Activated CD4-positive, alpha-beta T cell treated with anti-CD3 and anti-CD28 coated beads for 36 hours (primary cell): Measurements from ENCODE around the gene BPHL. TPM values are rescaled to one million over a fixed set of nuclear protein-coding genes. Genes with fewer than 3 reads are reported as not detected.
"Not testable (repeated sequence)": the region's sequence is repeated elsewhere in the genome, so short reads cannot be mapped to it uniquely, and the experiment has no call there.

Experiments used
- ATAC-seq: fragments of 200-7000 bp; cut with Tn5 transposase; one replicate; pipeline ENCODE4 v1.10.0; 2021; ENCODE audit warnings: mild to moderate bottlenecking, moderate library complexity
- CTCF ChIA-PET: fragments of 350-600 bp; sonication (Branson Sonifier 250); formaldehyde crosslinking; loops from one replicate; lab custom pipeline; 2021; ENCODE audit warnings: antibody characterized with exemption; lab: Charles Lee
- POLR2A ChIA-PET: fragments of 350-600 bp; sonication (Branson Sonifier 250); formaldehyde crosslinking; loops from one replicate; lab custom pipeline; 2021; ENCODE audit warnings: antibody characterized with exemption, inconsistent platforms; lab: Charles Lee
- DNase-seq: peaks from one replicate; pipeline ENCODE4 v3.0.0-alpha.2; 2020
- H3K27ac Mint-ChIP-seq: one replicate; pipeline ENCODE4 v1.8.0; 2021; ENCODE audit warnings: mixed read lengths
- H3K27me3 Mint-ChIP-seq: one replicate; pipeline ENCODE4 v1.8.0; 2021; ENCODE audit warnings: mixed read lengths
- H3K36me3 Mint-ChIP-seq: one replicate; pipeline ENCODE4 v1.8.0; 2021; ENCODE audit warnings: low read depth, mixed read lengths
- H3K4me1 Mint-ChIP-seq: one replicate; pipeline ENCODE4 v1.8.0; 2021; ENCODE audit warnings: mixed read lengths
- H3K4me3 Mint-ChIP-seq: one replicate; pipeline ENCODE4 v1.8.0; 2021; ENCODE audit warnings: mild to moderate bottlenecking, moderate library complexity, mixed read lengths
- H3K9me3 Mint-ChIP-seq: one replicate; pipeline ENCODE4 v1.8.0; 2021; ENCODE audit warnings: low read depth, mixed read lengths
- intact Hi-C, 2 experiments: fragments of 100-400 bp; cut with DNase I in 1 of 2; cut with micrococcal nuclease in 1 of 2; formaldehyde crosslinking; loops; one replicate each; pipeline versions ENCODE4 v1.14.2 to v1.15.1; 2022 to 2024; cut with DNase I, micrococcal nuclease
- total RNA-seq, 2 experiments: library from RNA; stranded (reverse); gene quantifications; one replicate each; pipeline ENCODE4 v1.2.3, GENCODE V29; 2021

Gene BPHL
- 10 to 100 TPM; 15.8 to 16.7 TPM for total RNA-seq

DNA sequence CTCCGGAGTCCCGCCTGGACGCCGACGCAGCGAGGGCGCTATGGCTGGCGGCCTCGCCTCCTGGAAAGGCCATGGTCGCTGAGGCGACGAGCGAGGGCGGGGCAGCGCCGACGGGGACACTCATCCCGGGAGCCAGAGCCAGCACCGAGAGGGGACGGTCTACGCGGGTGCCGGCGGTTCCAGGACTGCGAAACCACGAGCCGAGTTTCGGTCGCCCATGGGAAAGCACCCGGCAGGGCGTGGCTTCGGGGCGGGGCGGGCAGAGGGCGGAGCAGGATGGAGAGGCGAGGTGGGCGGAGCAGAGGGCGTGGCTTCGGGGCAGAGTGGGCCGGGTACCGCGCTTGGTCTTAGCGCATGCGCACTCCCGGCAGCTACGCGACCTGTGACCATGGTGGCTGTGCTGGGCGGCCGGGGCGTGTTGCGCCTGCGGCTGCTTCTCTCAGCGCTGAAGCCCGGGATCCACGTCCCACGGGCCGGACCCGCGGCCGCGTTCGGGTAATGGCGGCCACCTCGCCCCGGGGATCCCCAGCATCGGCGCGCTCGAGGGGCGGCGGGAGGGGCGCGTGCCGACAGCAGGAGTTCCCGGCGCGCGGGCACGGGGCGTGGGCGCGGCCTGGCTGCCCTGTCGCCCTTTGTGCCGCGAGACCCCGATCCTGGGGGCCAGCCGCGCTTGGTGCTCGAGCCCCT lies at the start of gene BPHL:
TSS of gene BPHL (plus strand) at position 359 of the 687 bp plus-strand sequence. CDS start at position 389, 30 bp downstream.
- H3K27me3 Mint-ChIP-seq = no peaks in the 10 kb centered on the region
- peaks cover 1% of the 10 kb centered on the region for H3K36me3 Mint-ChIP-seq
- ChIA-PET POLR2A (interaction anchor here (0.5 to 0.9 kb wide), 2 partner anchors 59 to 92 kb away, joined by 4 to 7 read pairs; no protein-coding TSS in a partner anchor), CTCF (interaction anchor here (0.6 to 0.7 kb wide), 2 partner anchors 10 to 133 kb away, joined by 3 read pairs; no protein-coding TSS in a partner anchor)
- ATAC-seq (peak; percentile 90), DNase-seq (peak; percentile 100)
- H3K27ac Mint-ChIP-seq = peak within 1 kb of the TSS; percentile 60
- intact Hi-C loops = loop anchor here (1.0 to 5.0 kb wide), 17 partner anchors 8 to 1017 kb away; partner anchors contain the start of genes NQO2 (in 2 of the 2), PSMG4 (in 2 of the 2), RIPK1 (in 2 of the 2) and ECI2 (in 1 of the 2)
- H3K9me3 Mint-ChIP-seq = no peaks in the 10 kb centered on the region
- H3K4me3 Mint-ChIP-seq = peak within 1 kb of the TSS; percentile 76
- H3K4me1 Mint-ChIP-seq = peaks cover 22% of the 10 kb centered on the region

DNA sequence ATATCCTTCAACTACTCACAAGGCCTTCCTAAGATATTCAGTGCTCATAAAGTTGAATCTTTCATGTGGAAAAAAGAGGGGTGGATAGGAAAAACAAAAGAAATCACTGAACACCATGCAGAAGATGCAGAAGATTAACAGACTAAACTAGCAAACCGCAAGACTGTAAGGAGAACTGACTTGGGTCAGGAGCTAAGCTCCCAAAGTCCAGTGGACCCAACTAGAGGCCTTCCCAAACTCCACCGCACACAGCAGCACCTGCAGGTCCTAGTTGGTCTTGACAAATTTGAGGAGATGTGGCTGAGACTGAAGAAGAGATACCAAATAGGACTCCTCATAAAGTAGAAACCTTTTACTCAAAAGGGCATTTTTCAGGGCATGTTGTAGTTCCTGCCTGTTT lies 46.9 kb upstream of the BPHL start:
- Mint-ChIP-seq H3K36me3 (peaks cover 23% of the 10 kb centered on the region), H3K4me3 (no peak overlapping the region), H3K27me3 (no peaks in the 10 kb centered on the region), H3K4me1 (peaks cover 64% of the 10 kb centered on the region), H3K27ac (peak overlapping the region; percentile 58), H3K9me3 (no peaks in the 10 kb centered on the region)
- CTCF ChIA-PET = interaction anchor here (0.6 to 1.9 kb wide), 2 partner anchors 18 to 180 kb away, joined by 3 to 4 read pairs; no protein-coding TSS in a partner anchor
- intact Hi-C loops = no loop called here
- no peak for ATAC-seq
- POLR2A ChIA-PET = interaction anchor here (0.9 kb wide), 1 partner anchor 45 kb away, joined by 3 read pairs; no protein-coding TSS in a partner anchor
- DNase-seq = no peak

- DNase-seq (no peak), ATAC-seq (no peak)
- Mint-ChIP-seq H3K27ac (no peak overlapping the region), H3K4me3 (no peak overlapping the region), H3K36me3 (peaks cover 33% of the 10 kb centered on the region), H3K4me1 (peaks cover 62% of the 10 kb centered on the region), H3K9me3 (no peaks in the 10 kb centered on the region), H3K27me3 (no peaks in the 10 kb centered on the region)
- CTCF ChIA-PET = interaction anchor here (0.5 to 0.6 kb wide), 2 partner anchors 147 to 398 kb away, joined by 3 read pairs; no protein-coding TSS in a partner anchor
- intact Hi-C loops = no loop called here
- POLR2A ChIA-PET = no interaction called here
Measured at GRCh38 chr6:3072798-3073197, 45.7 kb upstream of the BPHL start.

GRCh38 chr6:3073382-3073781 lies 45.1 kb upstream of the BPHL start:
- ATAC-seq = no peak
- Mint-ChIP-seq H3K36me3 (peaks cover 38% of the 10 kb centered on the region), H3K4me3 (no peak overlapping the region), H3K27me3 (no peaks in the 10 kb centered on the region), H3K4me1 (peaks cover 60% of the 10 kb centered on the region), H3K9me3 (no peaks in the 10 kb centered on the region), H3K27ac (peak overlapping the region; percentile 12)
- ChIA-PET POLR2A (no interaction called here), CTCF (no interaction called here)
- intact Hi-C loops = no loop called here
- no peak for DNase-seq

DNA sequence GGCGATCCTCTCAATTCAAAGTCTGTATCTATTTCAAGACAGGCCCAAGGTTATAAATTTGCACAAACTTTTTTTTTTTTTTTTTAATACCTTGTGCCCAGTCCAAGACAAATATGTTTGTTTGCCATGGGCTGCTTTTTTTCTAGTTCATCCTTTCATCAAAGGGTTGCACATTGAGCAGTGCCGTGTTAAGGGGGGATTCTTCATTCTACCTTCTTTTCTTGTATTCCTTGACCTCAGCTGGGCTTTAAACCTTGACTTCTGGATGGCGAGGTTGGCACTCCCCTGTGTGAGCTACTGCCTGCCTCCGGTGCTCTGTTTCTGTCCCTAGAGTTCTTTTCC lies 42.8 kb upstream of the BPHL start:
- no peak for ATAC-seq
- Mint-ChIP-seq H3K36me3 (peaks cover 42% of the 10 kb centered on the region), H3K4me3 (peak overlapping the region; percentile 22), H3K27ac (peak overlapping the region; percentile 91), H3K9me3 (no peaks in the 10 kb centered on the region), H3K4me1 (peaks cover 46% of the 10 kb centered on the region), H3K27me3 (no peaks in the 10 kb centered on the region)
- intact Hi-C loops = no loop called here
- DNase-seq = no peak
- CTCF ChIA-PET = interaction anchor here (1.2 to 1.9 kb wide), 2 partner anchors 11 to 74 kb away, joined by 7 to 8 read pairs; no protein-coding TSS in a partner anchor
- POLR2A ChIA-PET = interaction anchor here (0.7 to 1.6 kb wide), 2 partner anchors 12 to 42 kb away, joined by 3 to 5 read pairs; no protein-coding TSS in a partner anchor

DNA sequence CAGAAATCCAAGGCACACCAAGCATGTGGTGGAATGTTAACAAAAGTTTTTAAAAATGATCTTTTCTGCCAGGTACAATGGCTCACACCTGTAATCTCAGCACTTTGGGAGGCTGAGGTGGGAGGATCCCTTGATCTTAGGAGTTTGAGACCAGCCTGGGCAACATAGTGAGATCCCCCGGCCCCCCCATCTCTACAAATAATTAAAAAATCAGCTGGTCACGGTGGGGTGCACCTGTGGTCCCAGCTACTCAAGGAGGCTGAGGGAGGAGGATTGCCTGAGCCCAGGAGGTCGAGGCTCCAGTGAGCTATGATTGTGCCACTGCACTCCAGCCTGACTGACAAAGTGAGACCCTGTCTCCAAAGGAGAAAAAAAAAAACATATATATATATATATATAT lies 42.2 kb upstream of the BPHL start:
- Mint-ChIP-seq H3K27ac (no peak overlapping the region), H3K4me3 (no peak overlapping the region), H3K4me1 (peaks cover 42% of the 10 kb centered on the region), H3K27me3 (no peaks in the 10 kb centered on the region), H3K36me3 (peaks cover 48% of the 10 kb centered on the region), H3K9me3 (no peaks in the 10 kb centered on the region)
- ChIA-PET POLR2A (interaction anchor here (0.7 to 1.6 kb wide), 2 partner anchors 13 to 41 kb away, joined by 3 to 5 read pairs; no protein-coding TSS in a partner anchor), CTCF (interaction anchor here (1.2 to 1.9 kb wide), 2 partner anchors 10 to 75 kb away, joined by 7 to 8 read pairs; no protein-coding TSS in a partner anchor)
- ATAC-seq (no peak), DNase-seq (no peak)
- intact Hi-C loops = no loop called here

- Mint-ChIP-seq H3K27ac (no peak overlapping the region), H3K4me3 (no peak overlapping the region), H3K4me1 (peaks cover 35% of the 10 kb centered on the region), H3K36me3 (peaks cover 47% of the 10 kb centered on the region), H3K9me3 (no peaks in the 10 kb centered on the region), H3K27me3 (no peaks in the 10 kb centered on the region)
- intact Hi-C loops = no loop called here
- ChIA-PET CTCF (no interaction called here), POLR2A (no interaction called here)
- DNase-seq (no peak), ATAC-seq (no peak)
Measured at GRCh38 chr6:3077430-3077829, 41.1 kb upstream of the BPHL start.

- intact Hi-C loops, H3K9me3 Mint-ChIP-seq, H3K27ac Mint-ChIP-seq, POLR2A ChIA-PET, H3K4me3 Mint-ChIP-seq, ATAC-seq, H3K27me3 Mint-ChIP-seq, DNase-seq: not testable (repeated sequence)
- Mint-ChIP-seq H3K36me3 (peaks cover 54% of the 10 kb centered on the region), H3K4me1 (peaks cover 23% of the 10 kb centered on the region)
- CTCF ChIA-PET = interaction anchor here (1.5 kb wide), 1 partner anchor 10 kb away, joined by 3 read pairs; no protein-coding TSS in a partner anchor
Measured at GRCh38 chr6:3078952-3079351, 39.6 kb upstream of the BPHL start.

DNA sequence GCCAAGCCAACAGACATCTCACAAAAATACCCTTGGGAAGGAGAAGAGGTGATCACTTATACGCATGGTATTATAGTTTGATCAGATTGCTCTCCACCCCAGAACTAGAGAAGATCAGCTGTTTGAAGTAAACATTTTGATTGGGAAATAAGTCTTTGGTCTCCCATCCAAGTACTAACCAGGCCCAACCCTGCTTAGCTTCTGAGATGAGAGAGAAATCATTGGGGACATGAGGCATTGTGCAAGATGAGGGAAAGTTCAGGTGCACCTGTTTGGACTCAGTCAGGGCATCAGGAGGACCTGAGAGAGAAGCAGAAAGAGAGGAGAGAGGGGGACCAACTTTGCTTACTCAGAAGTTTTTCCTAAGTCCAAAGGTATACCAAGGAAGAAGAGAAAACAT lies 38.8 kb upstream of the BPHL start:
- ATAC-seq (no peak), DNase-seq (no peak)
- H3K4me1 Mint-ChIP-seq = peaks cover 20% of the 10 kb centered on the region
- CTCF ChIA-PET = interaction anchor here (1.5 kb wide), 1 partner anchor 9 kb away, joined by 3 read pairs; no protein-coding TSS in a partner anchor
- no peak overlapping the region for H3K4me3 Mint-ChIP-seq
- no peaks in the 10 kb centered on the region for H3K27me3 Mint-ChIP-seq
- H3K9me3 Mint-ChIP-seq = no peaks in the 10 kb centered on the region
- no peak overlapping the region for H3K27ac Mint-ChIP-seq
- intact Hi-C loops = no loop called here
- POLR2A ChIA-PET = no interaction called here
- peaks cover 60% of the 10 kb centered on the region for H3K36me3 Mint-ChIP-seq

- Mint-ChIP-seq H3K9me3 (no peaks in the 10 kb centered on the region), H3K27me3 (no peaks in the 10 kb centered on the region), H3K36me3 (peaks cover 78% of the 10 kb centered on the region), H3K27ac (no peak overlapping the region), H3K4me1 (peaks cover 2% of the 10 kb centered on the region), H3K4me3 (no peak overlapping the region)
- CTCF ChIA-PET = interaction anchor here (0.6 kb wide), 1 partner anchor 557 kb away, joined by 3 read pairs; no protein-coding TSS in a partner anchor
- no peak for DNase-seq
- POLR2A ChIA-PET = interaction anchor here (0.5 kb wide), 1 partner anchor 941 kb away, joined by 5 read pairs; no protein-coding TSS in a partner anchor
- ATAC-seq = no peak
- intact Hi-C loops = no loop called here
Measured at GRCh38 chr6:3081960-3082359, 36.6 kb upstream of the BPHL start.

DNA sequence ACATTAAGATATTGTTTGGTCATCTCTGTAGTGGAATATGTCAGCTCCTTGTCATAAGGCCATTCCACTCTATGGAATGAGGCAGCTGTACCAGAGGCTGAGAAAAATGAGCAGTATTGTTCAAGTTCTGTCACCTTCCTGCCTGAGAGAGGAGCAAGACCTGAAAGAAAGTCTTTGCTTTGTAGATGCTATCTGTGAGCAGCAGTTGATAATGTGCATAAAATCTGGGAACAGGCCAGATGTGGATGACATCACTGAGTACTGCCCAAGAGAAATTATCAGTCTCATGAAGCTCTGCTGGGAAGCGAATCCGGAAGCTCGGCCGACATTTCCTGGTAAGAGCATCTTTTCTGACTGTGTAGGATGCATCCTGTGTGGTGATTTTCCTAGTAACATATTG lies 33.4 kb upstream of the BPHL start:
- Mint-ChIP-seq H3K4me3 (no peak overlapping the region), H3K27ac (no peak overlapping the region), H3K36me3 (peaks cover 70% of the 10 kb centered on the region), H3K27me3 (no peaks in the 10 kb centered on the region), H3K4me1 (no peaks in the 10 kb centered on the region), H3K9me3 (no peaks in the 10 kb centered on the region)
- intact Hi-C loops = no loop called here
- ChIA-PET CTCF (no interaction called here), POLR2A (no interaction called here)
- DNase-seq (no peak), ATAC-seq (no peak)
